Measurements from ENCODE around the gene GRID1.

Gene GRID1

DNA sequence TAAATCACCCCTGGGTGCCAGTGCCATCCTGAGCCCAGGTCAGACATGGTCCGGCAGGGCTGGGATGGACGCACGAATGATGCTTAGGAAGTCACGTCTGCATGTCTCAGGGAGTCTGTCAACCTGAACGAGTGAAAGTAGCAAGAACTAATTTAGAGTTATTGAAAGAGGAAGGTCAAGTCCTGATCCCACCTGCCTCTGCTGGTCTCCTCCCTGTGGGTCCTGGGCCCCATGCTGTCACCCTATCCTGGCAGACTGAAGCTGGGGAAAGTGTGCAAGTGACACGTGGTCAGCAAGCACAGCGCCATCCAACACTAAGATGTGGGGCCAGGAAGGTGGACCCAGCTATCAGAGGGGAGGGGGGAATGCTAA lies 26.1 kb upstream of the GRID1 start:
- ATAC-seq (ENCODE audit: low read depth) (no peak), DNase-seq (ENCODE audit: low spot score) (no peak)
- Histone ChIP-seq H3K9me3 (ENCODE audit: severe bottlenecking) (no peaks in the 10 kb centered on the region), H3K4me1 (ENCODE audit: insufficient read depth, poor library complexity, severe bottlenecking) (no peaks in the 10 kb centered on the region), H3K27ac (ENCODE audit: poor library complexity, severe bottlenecking) (no peak overlapping the region), H3K27me3 (ENCODE audit: insufficient read depth, poor library complexity, severe bottlenecking) (no peaks in the 10 kb centered on the region), H3K36me3 (ENCODE audit: low read depth) (no peaks in the 10 kb centered on the region), H3K4me3 (ENCODE audit: severe bottlenecking) (no peak overlapping the region)
- TF ChIP-seq, protein P1, sequence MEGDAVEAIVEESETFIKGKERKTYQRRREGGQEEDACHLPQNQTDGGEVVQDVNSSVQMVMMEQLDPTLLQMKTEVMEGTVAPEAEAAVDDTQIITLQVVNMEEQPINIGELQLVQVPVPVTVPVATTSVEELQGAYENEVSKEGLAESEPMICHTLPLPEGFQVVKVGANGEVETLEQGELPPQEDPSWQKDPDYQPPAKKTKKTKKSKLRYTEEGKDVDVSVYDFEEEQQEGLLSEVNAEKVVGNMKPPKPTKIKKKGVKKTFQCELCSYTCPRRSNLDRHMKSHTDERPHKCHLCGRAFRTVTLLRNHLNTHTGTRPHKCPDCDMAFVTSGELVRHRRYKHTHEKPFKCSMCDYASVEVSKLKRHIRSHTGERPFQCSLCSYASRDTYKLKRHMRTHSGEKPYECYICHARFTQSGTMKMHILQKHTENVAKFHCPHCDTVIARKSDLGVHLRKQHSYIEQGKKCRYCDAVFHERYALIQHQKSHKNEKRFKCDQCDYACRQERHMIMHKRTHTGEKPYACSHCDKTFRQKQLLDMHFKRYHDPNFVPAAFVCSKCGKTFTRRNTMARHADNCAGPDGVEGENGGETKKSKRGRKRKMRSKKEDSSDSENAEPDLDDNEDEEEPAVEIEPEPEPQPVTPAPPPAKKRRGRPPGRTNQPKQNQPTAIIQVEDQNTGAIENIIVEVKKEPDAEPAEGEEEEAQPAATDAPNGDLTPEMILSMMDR (IDR thresholded peaks at IDR 0.05; ENCODE audit: poor library complexity, severe bottlenecking): no peak

DNA sequence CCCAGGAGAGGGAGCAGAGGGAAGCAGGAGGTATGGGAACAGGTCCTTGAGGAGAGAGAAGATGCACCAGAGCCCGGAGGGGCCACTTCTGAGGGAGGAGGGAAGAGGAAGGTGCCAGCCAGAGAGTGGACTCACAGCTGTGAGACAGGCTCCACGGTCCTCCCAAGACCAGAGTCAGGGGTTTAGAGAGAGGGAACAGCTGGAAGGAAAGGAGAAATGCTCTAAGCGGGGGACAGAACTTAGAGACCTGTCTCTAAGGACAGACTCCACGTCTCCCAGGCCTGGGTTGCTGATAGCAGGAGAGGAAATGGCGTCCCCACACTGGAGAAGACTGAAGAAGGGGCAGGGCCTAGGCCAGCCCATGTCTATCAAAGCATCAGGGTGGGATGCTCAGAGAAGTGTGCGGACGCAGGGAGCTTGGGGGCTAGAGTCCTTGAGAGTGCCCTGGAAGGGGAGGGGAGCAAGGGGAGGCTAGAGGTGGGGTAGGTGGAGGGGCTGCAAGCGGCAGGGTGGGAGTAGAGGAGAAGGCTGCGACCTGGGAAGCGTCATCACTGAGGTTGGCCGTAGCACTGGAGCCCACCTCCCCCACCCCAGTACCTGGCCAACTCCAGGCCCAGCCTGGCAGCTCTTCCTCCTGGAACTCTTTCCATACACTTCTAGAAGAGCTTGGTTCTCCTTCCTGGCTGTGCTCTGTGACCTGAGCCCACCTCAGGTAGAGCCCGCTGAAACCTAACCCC lies 25.6 kb upstream of the GRID1 start:
- TF ChIP-seq, protein P1 (IDR thresholded peaks at IDR 0.05; ENCODE audit: poor library complexity, severe bottlenecking): no peak
- Histone ChIP-seq H3K9me3 (ENCODE audit: severe bottlenecking) (no peaks in the 10 kb centered on the region), H3K4me1 (ENCODE audit: insufficient read depth, poor library complexity, severe bottlenecking) (no peaks in the 10 kb centered on the region), H3K27me3 (ENCODE audit: insufficient read depth, poor library complexity, severe bottlenecking) (no peaks in the 10 kb centered on the region), H3K27ac (ENCODE audit: poor library complexity, severe bottlenecking) (no peak overlapping the region), H3K4me3 (ENCODE audit: severe bottlenecking) (no peak overlapping the region), H3K36me3 (ENCODE audit: low read depth) (no peaks in the 10 kb centered on the region)
- DNase-seq (ENCODE audit: low spot score): no peak
- no peak for ATAC-seq (ENCODE audit: low read depth)

DNA sequence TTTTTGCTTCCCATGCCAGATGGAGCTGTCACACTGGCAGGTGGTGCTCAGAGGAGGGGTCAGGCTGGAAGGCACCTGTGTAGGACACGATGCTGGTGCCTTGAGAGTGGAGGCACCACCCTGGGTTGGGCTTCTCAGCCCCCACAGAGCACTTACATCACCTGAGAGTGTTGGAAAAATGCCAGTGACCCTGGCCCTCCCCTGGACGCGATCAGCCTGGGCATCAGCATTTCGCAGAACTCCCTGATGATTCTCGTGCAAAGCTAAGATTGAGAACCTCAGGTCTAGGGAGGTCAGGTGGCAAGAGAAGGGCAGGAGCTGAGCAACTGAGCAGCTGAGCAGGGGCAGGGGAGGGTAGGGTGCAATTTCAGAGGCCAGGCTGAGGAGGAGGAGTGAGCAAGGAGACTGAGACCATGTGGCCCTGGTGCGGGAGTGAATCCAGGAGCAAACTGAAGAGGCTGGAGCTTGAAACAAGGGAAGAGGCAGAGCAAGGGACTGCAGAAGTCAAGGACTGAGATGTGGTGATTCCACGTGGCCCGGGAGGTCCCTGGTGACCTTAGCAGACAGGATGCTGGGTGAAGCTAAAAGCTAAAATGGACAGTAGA lies 24.7 kb upstream of the GRID1 start:
- H3K27ac ChIP-seq (ENCODE audit: poor library complexity, severe bottlenecking): no peak overlapping the region
- TF ChIP-seq, protein P1 (IDR thresholded peaks at IDR 0.05; ENCODE audit: poor library complexity, severe bottlenecking): no peak
- ATAC-seq (ENCODE audit: low read depth): no peak

DNA sequence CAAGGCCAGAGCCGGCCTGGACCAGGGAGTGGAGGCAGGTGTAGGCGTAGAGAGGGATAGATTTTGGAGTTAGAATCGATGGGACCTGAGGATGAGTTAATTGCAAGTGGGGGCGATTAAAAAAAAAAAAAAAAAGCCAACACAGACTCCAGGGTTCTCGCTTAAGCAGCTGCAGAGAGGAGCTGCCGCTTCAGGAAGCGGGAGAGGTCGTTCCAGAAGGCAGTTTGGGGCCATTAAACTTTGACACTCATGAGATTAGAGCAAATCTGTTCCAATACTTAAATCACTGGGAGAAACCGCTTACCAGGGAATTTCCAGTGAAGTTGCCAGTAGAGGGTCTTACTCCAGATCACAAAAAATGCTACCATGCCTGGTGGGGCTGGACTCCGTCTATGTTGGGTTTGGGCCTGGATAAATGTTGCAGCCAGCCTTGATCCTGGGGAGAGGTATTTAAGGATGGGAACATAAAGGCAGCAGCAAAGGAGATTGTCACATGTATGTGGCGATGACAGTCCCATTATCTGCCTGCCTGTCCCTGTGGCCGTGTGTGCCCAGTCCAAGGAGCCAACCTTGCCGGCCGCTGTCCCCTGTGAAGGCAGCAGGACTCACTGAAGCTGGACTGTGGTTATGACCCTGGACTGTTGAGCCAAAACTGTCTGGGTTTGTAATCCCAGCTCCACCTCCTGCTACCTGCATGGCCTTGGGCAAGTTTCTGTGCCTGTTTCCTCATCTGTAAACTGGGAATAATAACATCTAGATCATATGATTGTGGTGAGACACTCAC lies 23.9 kb upstream of the GRID1 start:
- Histone ChIP-seq H3K27ac (ENCODE audit: poor library complexity, severe bottlenecking) (no peak overlapping the region), H3K36me3 (ENCODE audit: low read depth) (no peaks in the 10 kb centered on the region), H3K4me3 (ENCODE audit: severe bottlenecking) (no peak overlapping the region), H3K4me1 (ENCODE audit: insufficient read depth, poor library complexity, severe bottlenecking) (no peaks in the 10 kb centered on the region), H3K9me3 (ENCODE audit: severe bottlenecking) (no peaks in the 10 kb centered on the region), H3K27me3 (ENCODE audit: insufficient read depth, poor library complexity, severe bottlenecking) (no peaks in the 10 kb centered on the region)
- DNase-seq (ENCODE audit: low spot score): no peak
- no peak for ATAC-seq (ENCODE audit: low read depth)
- TF ChIP-seq, protein P1 (IDR thresholded peaks at IDR 0.05; ENCODE audit: poor library complexity, severe bottlenecking): no peak

More for the DNA sequence above, 24.7 kb upstream of the GRID1 start:
- Histone ChIP-seq H3K36me3 (ENCODE audit: low read depth) (no peaks in the 10 kb centered on the region), H3K4me3 (ENCODE audit: severe bottlenecking) (no peak overlapping the region), H3K9me3 (ENCODE audit: severe bottlenecking) (no peaks in the 10 kb centered on the region), H3K4me1 (ENCODE audit: insufficient read depth, poor library complexity, severe bottlenecking) (no peaks in the 10 kb centered on the region), H3K27me3 (ENCODE audit: insufficient read depth, poor library complexity, severe bottlenecking) (no peaks in the 10 kb centered on the region)
- no peak for DNase-seq (ENCODE audit: low spot score)
